Mucosa of rectum (tissue), 2 donors: Measurements from ENCODE around the gene NETO2.
"Not testable (repeated sequence)": the region's sequence is repeated elsewhere in the genome, so short reads cannot be mapped to it uniquely, and the experiment has no call there.

Experiments used
- H3K27ac ChIP-seq, 2 donors: one replicate each; pipeline ENCODE4 v1.7.0; 2013; ENCODE audit warnings: inconsistent platforms in 2 of 2, low read depth in 2 of 2, low read length in 2 of 2
- H3K27me3 ChIP-seq, 2 donors: one replicate each; pipeline ENCODE4 v1.7.0; 2013; ENCODE audit warnings: low read length in 2 of 2; ENCODE audit not compliant: control insufficient read depth in 2 of 2, insufficient read depth in 2 of 2
- H3K36me3 ChIP-seq, 2 donors: one replicate each; pipeline ENCODE4 v1.7.0; 2013; ENCODE audit warnings: low read length in 2 of 2; ENCODE audit not compliant: control insufficient read depth in 2 of 2, insufficient read depth in 2 of 2
- H3K4me1 ChIP-seq, 2 donors: one replicate each; pipeline ENCODE4 v1.7.0; 2013; ENCODE audit warnings: low read length in 2 of 2, mild to moderate bottlenecking in 1 of 2; ENCODE audit not compliant: control insufficient read depth in 2 of 2, insufficient read depth in 2 of 2
- H3K4me3 ChIP-seq, 2 donors: one replicate each; pipeline ENCODE4 v1.7.0; 2013; ENCODE audit warnings: low read length in 2 of 2
- H3K9ac ChIP-seq, 2 donors: one replicate each; pipeline ENCODE4 v1.7.0; 2013; ENCODE audit warnings: low read length in 2 of 2, low read depth in 1 of 2, mild to moderate bottlenecking in 1 of 2
- H3K9me3 ChIP-seq, 2 donors: one replicate each; pipeline ENCODE4 v1.7.0; 2013; ENCODE audit warnings: low read length in 2 of 2; ENCODE audit not compliant: control insufficient read depth in 2 of 2
- donor health status: healthy.
- donor health status: Normal muscosa, but diverticular disease.

The NETO2 gene

DNA sequence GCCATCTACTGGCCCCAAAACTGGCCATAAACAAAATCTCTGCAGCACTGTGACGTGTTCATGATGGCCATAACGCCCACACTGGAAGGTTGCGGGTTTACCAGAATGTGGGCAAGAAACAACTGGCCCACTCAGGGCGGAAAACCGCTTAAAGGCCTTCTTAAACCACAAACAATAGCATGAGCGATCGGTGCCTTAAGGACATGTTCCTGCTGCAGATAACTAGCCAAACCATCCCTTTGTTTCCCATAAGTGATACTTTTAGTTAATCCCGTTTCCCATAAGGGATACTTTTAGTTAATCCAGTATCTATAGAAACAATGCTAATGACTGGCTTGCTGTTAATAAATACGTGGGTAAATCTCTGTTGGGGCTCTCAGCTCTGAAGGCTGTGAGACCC lies 8.8 kb upstream of the NETO2 start:
- H3K27me3 ChIP-seq, H3K36me3 ChIP-seq, H3K4me3 ChIP-seq, H3K4me1 ChIP-seq, H3K9ac ChIP-seq, H3K9me3 ChIP-seq, H3K27ac ChIP-seq: not testable (repeated sequence)

- no peaks in the 10 kb centered on the region for H3K4me1 ChIP-seq
- peaks cover 4 to 5% of the 10 kb centered on the region in 2 donors for H3K36me3 ChIP-seq
- H3K9ac ChIP-seq, result no peak overlapping the region
- H3K4me3 ChIP-seq, result no peak overlapping the region
- no peak overlapping the region for H3K27ac ChIP-seq
- H3K27me3 ChIP-seq, result peaks cover 4 to 7% of the 10 kb centered on the region in 2 donors
- H3K9me3 ChIP-seq, result no peaks in the 10 kb centered on the region
These were observed 6.3 kb upstream of the NETO2 start for GRCh38 chr16:47150067-47150466.

DNA sequence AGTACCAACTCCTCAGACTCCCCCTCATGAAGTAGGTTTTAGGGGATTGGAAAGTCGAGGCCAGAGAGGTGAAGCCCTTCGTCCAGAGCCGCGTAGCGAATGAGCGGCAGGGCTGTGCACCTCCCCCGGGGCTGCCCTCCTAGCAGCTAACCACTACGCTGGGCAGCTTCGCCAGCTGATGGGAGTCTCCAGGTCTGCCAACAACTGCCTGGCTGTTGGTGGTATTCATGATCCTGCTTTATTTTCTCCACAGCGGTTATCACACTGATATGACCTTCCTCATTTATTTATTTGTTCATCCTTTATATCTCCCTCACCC lies 773 bp upstream of the NETO2 start:
- Histone ChIP-seq H3K9me3 (no peaks in the 10 kb centered on the region), H3K36me3 (no peaks in the 10 kb centered on the region), H3K4me3 (peak overlapping the region; percentile 40 to 69), H3K9ac (no peak overlapping the region), H3K27me3 (peaks cover 12 to 20% of the 10 kb centered on the region in 2 donors), H3K27ac (no peak overlapping the region), H3K4me1 (peaks cover 9 to 13% of the 10 kb centered on the region in 2 donors)

GRCh38 chr16:47142821-47143676 lies 696 bp downstream of the NETO2 start:
- peak overlapping the region; percentile 32 to 38 for H3K9ac ChIP-seq
- peaks cover 9 to 13% of the 10 kb centered on the region in 2 donors for H3K4me1 ChIP-seq
- peak overlapping the region in 1 of 2 donors; percentile 63 for H3K27ac ChIP-seq
- no peaks in the 10 kb centered on the region for H3K9me3 ChIP-seq
- H3K27me3 ChIP-seq, result peaks cover 12 to 20% of the 10 kb centered on the region in 2 donors
- H3K4me3 ChIP-seq, result peak overlapping the region; percentile 72 to 86
- H3K36me3 ChIP-seq, result no peaks in the 10 kb centered on the region

- Histone ChIP-seq H3K9me3 (no peaks in the 10 kb centered on the region), H3K36me3 (no peaks in the 10 kb centered on the region), H3K9ac (peak overlapping the region in 1 of 2 donors; percentile 32), H3K4me1 (peaks cover 9 to 13% of the 10 kb centered on the region in 2 donors), H3K4me3 (peak overlapping the region; percentile 72 to 86), H3K27me3 (peaks cover 12 to 20% of the 10 kb centered on the region in 2 donors), H3K27ac (no peak overlapping the region)
These were observed 1.3 kb downstream of the NETO2 start for GRCh38 chr16:47142486-47142820.

GRCh38 chr16:47141773-47142485 lies 1.8 kb downstream of the NETO2 start:
- peak overlapping the region in 1 of 2 donors; percentile 18 for H3K9ac ChIP-seq
- peaks cover 9 to 13% of the 10 kb centered on the region in 2 donors for H3K4me1 ChIP-seq
- H3K4me3 ChIP-seq, result peak overlapping the region; percentile 72 to 86
- H3K9me3 ChIP-seq, result no peaks in the 10 kb centered on the region
- H3K27me3 ChIP-seq, result peaks cover 12 to 20% of the 10 kb centered on the region in 2 donors
- H3K36me3 ChIP-seq, result no peaks in the 10 kb centered on the region
- no peak overlapping the region for H3K27ac ChIP-seq

DNA sequence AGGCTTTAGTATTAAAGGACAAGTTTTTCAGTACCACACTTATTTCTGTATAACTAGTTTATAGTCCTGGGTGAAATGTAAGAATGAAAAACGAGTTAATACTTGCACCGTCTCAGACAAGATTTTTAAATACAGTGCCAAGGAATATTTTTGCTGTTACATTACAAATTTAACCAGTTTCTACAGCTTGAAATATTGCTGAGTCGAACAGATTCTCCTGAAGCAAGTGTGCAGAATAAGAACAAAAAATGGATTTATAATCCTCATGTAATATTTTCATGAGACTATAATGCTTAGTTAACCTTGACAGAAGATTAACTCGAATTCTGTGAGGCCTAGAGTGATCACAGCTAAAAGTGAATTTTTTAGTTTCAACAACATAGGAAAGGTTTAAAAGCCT lies 3.1 kb downstream of the NETO2 start:
- H3K27me3 ChIP-seq, result peaks cover 11 to 20% of the 10 kb centered on the region in 2 donors
- H3K9ac ChIP-seq, result no peak overlapping the region
- no peak overlapping the region for H3K4me3 ChIP-seq
- no peak overlapping the region for H3K27ac ChIP-seq
- no peaks in the 10 kb centered on the region for H3K9me3 ChIP-seq
- peaks cover 9 to 13% of the 10 kb centered on the region in 2 donors for H3K4me1 ChIP-seq
- no peaks in the 10 kb centered on the region for H3K36me3 ChIP-seq

- peaks cover under 1 to 13% of the 10 kb centered on the region in 2 donors for H3K27me3 ChIP-seq
- no peak overlapping the region for H3K9ac ChIP-seq
- no peaks in the 10 kb centered on the region for H3K36me3 ChIP-seq
- no peak overlapping the region for H3K27ac ChIP-seq
- no peak overlapping the region for H3K4me3 ChIP-seq
- H3K4me1 ChIP-seq, result peaks cover 12% of the 10 kb centered on the region in 2 donors
- H3K9me3 ChIP-seq, result no peaks in the 10 kb centered on the region
These were observed 4.1 kb downstream of the NETO2 start for GRCh38 chr16:47139561-47140185.

GRCh38 chr16:47137925-47138324 lies 5.8 kb downstream of the NETO2 start:
- not testable (repeated sequence) for H3K9me3 ChIP-seq, H3K27me3 ChIP-seq, H3K4me1 ChIP-seq, H3K36me3 ChIP-seq, H3K4me3 ChIP-seq, H3K9ac ChIP-seq, H3K27ac ChIP-seq
